Adrenal gland (tissue), 12 donors: ENCODE measurements around the gene SLC9A5. TPM values are rescaled to one million over a fixed set of nuclear protein-coding genes. Genes with fewer than 3 reads are reported as not detected.

ENCODE experiments used
- DNase-seq, 7 donors: peaks; one replicate each; pipeline ENCODE4 v3.0.0-alpha.2; 2019 to 2020
- H3K27ac ChIP-seq, 5 donors: fragments of 200-600 bp; sonication (generic) in 4 of 5; 1 replicate in 3 of 5; 2 replicates in 2 of 5; pipeline versions ENCODE4 v1.5.1 to v1.8.0; 2016 to 2020; ENCODE audit warnings: mild to moderate bottlenecking in 1 of 5
- H3K27me3 ChIP-seq: fragments of 200-600 bp; 2 replicates; pipeline ENCODE4 v1.8.0; 2021
- H3K36me3 ChIP-seq, 2 donors: fragments of 200-600 bp; replicated peaks in 1 of 2; 1 replicate in 1 of 2; 2 replicates in 1 of 2; pipeline versions ENCODE4 v1.5.1 to v1.8.0; 2018 to 2022
- H3K4me1 ChIP-seq, 2 donors: fragments of 200-600 bp; replicated peaks in 1 of 2; 1 replicate in 1 of 2; 2 replicates in 1 of 2; pipeline versions ENCODE4 v1.5.1 to v1.8.0; 2018 to 2021
- H3K4me3 ChIP-seq, 4 donors: fragments of 200-600 bp; sonication (generic) in 3 of 4; one replicate each; pipeline ENCODE4 v1.5.1; 2016 to 2018
- H3K9me3 ChIP-seq, 3 donors: fragments of 200-600 bp; sonication (generic) in 1 of 3; replicated peaks in 1 of 3; 1 replicate in 2 of 3; 2 replicates in 1 of 3; pipeline versions ENCODE4 v1.5.1 to v1.8.0; 2016 to 2021
- POLR2A ChIP-seq, 2 donors: fragments of 450-650 bp; IDR thresholded peaks; one replicate each; pipeline ENCODE4 v1.6.1; 2017; ENCODE audit warnings: antibody characterized with exemption in 2 of 2, mild to moderate bottlenecking in 2 of 2, moderate library complexity in 1 of 2
- WGBS, 4 donors: extraction: QIAGEN DNeasy Blood & Tissue Kit in 2 of 4; methylation state at CpG; one replicate each; pipeline versions ENCODE4 v1.1.5 to v1.1.7; 2013 to 2017; 5-methylcytosine and 5-hydroxymethylcytosine counted together
- intact Hi-C, 2 donors: fragments of 100-400 bp; cut with DNase I; formaldehyde crosslinking; loops; one replicate each; pipeline versions ENCODE4 v1.14.1 to v1.15.0; 2022 to 2023
- polyA plus RNA-seq, 3 donors: library from polyadenylated mRNA; stranded (reverse); fragments of 200-250 nt in 2 of 3; fragments of 350-450 nt in 1 of 3; fragmentation: Illumina TruSeq in 1 of 3; extraction: RNeasy Lipid Tissue Mini Kit (QIAGEN cat#74804) in 1 of 3; gene quantifications; one replicate each; pipeline ENCODE4 v1.2.3, GENCODE V29; 2013 to 2014
- total RNA-seq, 9 donors: library from RNA; depleted of rRNA in 4 of 9; stranded (reverse); fragments of >200 nt in 4 of 9; fragments of 120-200 nt in 1 of 9; fragmentation: NEBNext Ultra II Directional in 1 of 9; extraction: Animal tissue kit (Norgen Biotek cat#: 25700) in 1 of 9; gene quantifications; one replicate each; pipeline versions ENCODE4 v1.1.0 to v1.2.4, GENCODE V29; 2013 to 2023
- TF ChIP-seq, protein P1 (sequence below), 6 experiments: fragments of 450-650 bp in 4 of 6; fragments of 200-600 bp in 2 of 6; sonication (generic) in 1 of 6; IDR thresholded peaks; 1 replicate in 5 of 6; 2 replicates in 1 of 6; pipeline versions ENCODE4 v1.5.1 to v1.8.0; 2016 to 2021; ENCODE audit warnings: antibody characterized with exemption in 6 of 6, mild to moderate bottlenecking in 2 of 6, moderate library complexity in 1 of 6
- donor health status: healthy with polysubstance abuse.
- donor health status: Bipolar disorder and iron deficiency.
- donor health status: DM: yes; HTN: yes; CAD: no.
- donor health status: DM: no; HTN: no; CAD: no.
- donor health status: DM: no; HTN: no; CAD: no.
- donor health status: DM: yes; HTN: yes; CAD: no.

SLC9A5 gene
- total and polyA plus RNA-seq, 12 donors, result 0.09 to 2.8 (median 0.83) TPM; not detected in 1

DNA sequence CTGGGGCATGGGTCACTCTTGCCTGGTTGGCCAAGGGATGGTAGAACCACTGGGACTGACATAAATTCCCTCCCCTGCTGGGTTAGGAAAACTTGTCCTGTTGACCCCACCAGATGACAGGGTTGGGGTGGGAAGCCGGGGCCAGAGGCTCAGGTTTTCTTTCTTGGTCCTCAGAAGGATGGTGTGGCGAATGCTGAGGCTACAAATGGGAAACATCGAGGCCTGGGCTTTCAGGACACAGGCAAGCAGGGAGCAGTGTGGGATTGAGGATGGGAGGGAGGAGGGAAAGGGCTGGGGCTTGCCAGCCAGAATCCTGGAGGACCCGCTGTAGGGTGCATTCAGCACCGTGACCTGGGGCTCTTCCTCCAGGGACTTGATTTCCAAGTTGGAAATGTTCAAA, 16.1 kb downstream of the SLC9A5 start:
- WGBS, 4 donors, result 84 to 89% (median 88%) methylated on average over 5 of the region's 5 CpGs
- no peak overlapping the region for H3K27ac ChIP-seq
- H3K36me3 ChIP-seq, result no peaks in the 10 kb centered on the region
- no peaks in the 10 kb centered on the region for H3K9me3 ChIP-seq
- intact Hi-C loops, result no loop called here
- H3K4me1 ChIP-seq, result no peaks in the 10 kb centered on the region
- no peak overlapping the region for H3K4me3 ChIP-seq
- H3K27me3 ChIP-seq, result peaks cover 5% of the 10 kb centered on the region
- peak in 1 of 7 donors; percentile 4 for DNase-seq
- TF ChIP-seq, protein P1, sequence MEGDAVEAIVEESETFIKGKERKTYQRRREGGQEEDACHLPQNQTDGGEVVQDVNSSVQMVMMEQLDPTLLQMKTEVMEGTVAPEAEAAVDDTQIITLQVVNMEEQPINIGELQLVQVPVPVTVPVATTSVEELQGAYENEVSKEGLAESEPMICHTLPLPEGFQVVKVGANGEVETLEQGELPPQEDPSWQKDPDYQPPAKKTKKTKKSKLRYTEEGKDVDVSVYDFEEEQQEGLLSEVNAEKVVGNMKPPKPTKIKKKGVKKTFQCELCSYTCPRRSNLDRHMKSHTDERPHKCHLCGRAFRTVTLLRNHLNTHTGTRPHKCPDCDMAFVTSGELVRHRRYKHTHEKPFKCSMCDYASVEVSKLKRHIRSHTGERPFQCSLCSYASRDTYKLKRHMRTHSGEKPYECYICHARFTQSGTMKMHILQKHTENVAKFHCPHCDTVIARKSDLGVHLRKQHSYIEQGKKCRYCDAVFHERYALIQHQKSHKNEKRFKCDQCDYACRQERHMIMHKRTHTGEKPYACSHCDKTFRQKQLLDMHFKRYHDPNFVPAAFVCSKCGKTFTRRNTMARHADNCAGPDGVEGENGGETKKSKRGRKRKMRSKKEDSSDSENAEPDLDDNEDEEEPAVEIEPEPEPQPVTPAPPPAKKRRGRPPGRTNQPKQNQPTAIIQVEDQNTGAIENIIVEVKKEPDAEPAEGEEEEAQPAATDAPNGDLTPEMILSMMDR (IDR thresholded peaks at IDR 0.05), result no peak
- TF ChIP-seq POLR2A (IDR thresholded peaks at IDR 0.05), result no peak

DNA sequence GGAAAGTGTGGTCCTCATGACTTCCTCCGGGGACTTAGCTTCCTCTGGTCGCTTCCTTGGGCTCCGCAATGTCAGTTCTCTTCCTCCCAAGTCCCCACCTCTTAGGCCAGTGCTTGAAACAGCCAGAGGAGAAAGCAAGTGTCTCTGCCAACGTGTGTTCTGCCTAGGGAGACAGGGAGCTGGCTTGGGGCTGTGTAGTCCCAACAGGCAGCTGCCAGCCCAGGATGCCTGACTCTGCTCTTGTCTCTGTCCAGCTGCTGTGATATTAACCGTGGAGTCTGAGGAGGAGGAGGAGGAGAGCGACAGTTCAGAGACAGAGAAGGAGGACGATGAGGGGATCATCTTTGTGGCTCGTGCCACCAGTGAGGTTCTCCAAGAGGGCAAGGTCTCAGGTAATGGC, 17.1 kb downstream of the SLC9A5 start:
- H3K27ac ChIP-seq, result no peak overlapping the region
- intact Hi-C loops, result no loop called here
- no peaks in the 10 kb centered on the region for H3K9me3 ChIP-seq
- no peak overlapping the region for H3K4me3 ChIP-seq
- peaks cover 5% of the 10 kb centered on the region for H3K27me3 ChIP-seq
- no peaks in the 10 kb centered on the region for H3K36me3 ChIP-seq
- TF ChIP-seq, protein P1 (IDR thresholded peaks at IDR 0.05), result no peak
- TF ChIP-seq POLR2A (IDR thresholded peaks at IDR 0.05), result no peak
- H3K4me1 ChIP-seq, result no peaks in the 10 kb centered on the region
- 69 to 71% (median 70%) methylated on average over 6 to 8 of the region's 8 CpGs for WGBS, 4 donors
- no peak for DNase-seq

- TF ChIP-seq POLR2A (IDR thresholded peaks at IDR 0.05), result peak in 1 of 2 donors; percentile 37
- TF ChIP-seq, protein P1 (IDR thresholded peaks at IDR 0.05), result no peak
- Histone ChIP-seq H3K9me3 (no peaks in the 10 kb centered on the region), H3K4me1 (no peaks in the 10 kb centered on the region), H3K4me3 (no peak overlapping the region), H3K27me3 (peaks cover 3% of the 10 kb centered on the region), H3K27ac (peak overlapping the region in 1 of 5 donors; percentile 5), H3K36me3 (no peaks in the 10 kb centered on the region)
- peak; percentile 78 to 96 (median 94) for DNase-seq
- intact Hi-C loops, result no loop called here
- WGBS, 4 donors, result 26 to 45% (median 32%) methylated on average over 5 of the region's 5 CpGs
Observed at GRCh38 chr16:67268136-67268579, 19.4 kb downstream of the SLC9A5 start.

DNA sequence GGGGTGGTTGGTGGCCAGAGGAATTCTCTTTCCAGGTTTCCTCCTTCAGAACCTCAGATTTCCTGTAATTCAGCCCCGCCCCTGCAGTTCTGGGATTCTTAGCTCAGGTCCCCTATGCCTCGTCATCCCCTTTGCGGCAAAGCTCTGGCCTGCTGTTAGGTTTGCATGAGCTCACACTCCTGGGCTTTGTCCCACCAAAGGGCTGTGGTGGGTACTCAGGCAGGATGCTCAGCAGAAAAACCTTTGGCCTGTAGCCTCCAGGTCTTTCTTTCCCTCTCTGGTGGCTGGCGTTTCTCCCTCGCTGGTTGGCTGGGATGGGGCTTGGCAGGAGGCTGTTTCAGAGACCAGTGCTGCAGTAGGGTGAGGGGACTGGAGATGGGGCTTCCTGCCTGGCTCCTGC, 21.0 kb downstream of the SLC9A5 start:
- Histone ChIP-seq H3K4me1 (no peaks in the 10 kb centered on the region), H3K27ac (no peak overlapping the region), H3K4me3 (no peak overlapping the region), H3K27me3 (no peaks in the 10 kb centered on the region), H3K9me3 (no peaks in the 10 kb centered on the region), H3K36me3 (no peaks in the 10 kb centered on the region)
- peak in 1 of 7 donors; percentile 4 for DNase-seq
- intact Hi-C loops, result no loop called here
- 50 to 75% (median 61%) methylated on average over 4 to 5 of the region's 5 CpGs for WGBS, 4 donors
- TF ChIP-seq, protein P1 (IDR thresholded peaks at IDR 0.05), result no peak
- no peak for TF ChIP-seq POLR2A (IDR thresholded peaks at IDR 0.05)
